HEK293 (cell line): Measurements from ENCODE around the gene ZNF519.

ENCODE experiments used
- CTCF ChIA-PET: fragments of 350-600 bp; formaldehyde crosslinking; extraction: SDS; loops from one replicate; lab custom pipeline; 2021; ENCODE audit warnings: antibody characterized with exemption; lab: Yijun Ruan, JAX
- POLR2A ChIA-PET: fragments of 300-600 bp; formaldehyde crosslinking; extraction: SDS; loops from one replicate; lab custom pipeline; 2020; ENCODE audit warnings: antibody characterized with exemption, inconsistent platforms; lab: Yijun Ruan, JAX
- H3K27ac ChIP-seq: fragments of 200-500 bp; sonication (Bioruptor generic); 2 replicates; pipeline ENCODE4 v1.5.1; 2014; ENCODE audit warnings: low read depth, low read length, control low read depth, inconsistent platforms; ENCODE audit errors: extremely low read depth
- H3K36me3 ChIP-seq, 2 experiments: fragments of 200-500 bp in 1 of 2; sonication (Bioruptor generic) in 1 of 2; 1 replicate in 1 of 2; 2 replicates in 1 of 2; pipeline ENCODE4 v1.5.1; 2014 to 2017; ENCODE audit warnings: inconsistent platforms in 2 of 2, low read length in 2 of 2; ENCODE audit not compliant: control insufficient read depth in 2 of 2, insufficient read depth in 1 of 2
- H3K4me1 ChIP-seq: fragments of 200-500 bp; sonication (Bioruptor generic); 2 replicates; pipeline ENCODE4 v1.5.1; 2014; ENCODE audit warnings: mild to moderate bottlenecking, low read length, inconsistent platforms; ENCODE audit not compliant: control insufficient read depth, insufficient read depth
- H3K4me3 ChIP-seq: 2 replicates; pipeline ENCODE4 v1.5.1; 2011; ENCODE audit warnings: low read depth, mild to moderate bottlenecking, control low read depth, low read length, moderate library complexity
- H3K9me3 ChIP-seq: fragments of 200-500 bp; sonication (Bioruptor generic); 2 replicates; pipeline ENCODE4 v1.5.1; 2014; ENCODE audit warnings: low read depth, low read length, inconsistent platforms; ENCODE audit not compliant: control insufficient read depth, insufficient read depth
- GLI2 ChIP-seq: fragments of 450-650 bp; formaldehyde crosslinking; IDR thresholded peaks from 2 replicates; pipeline ENCODE4; 2017; ENCODE audit warnings: missing biosample characterization, missing genetic modification characterization, low read depth, borderline replicate concordance
- GLI4 ChIP-seq: fragments of 450-650 bp; formaldehyde crosslinking; IDR thresholded peaks from 2 replicates; pipeline ENCODE4 v1.5.1; 2016; ENCODE audit warnings: missing biosample characterization, missing genetic modification characterization
- ZNF114 ChIP-seq: fragments of 450-650 bp; formaldehyde crosslinking; IDR thresholded peaks from 2 replicates; pipeline ENCODE4 v1.5.0; 2017; ENCODE audit warnings: missing biosample characterization, missing genetic modification characterization
- ZNF169 ChIP-seq: fragments of 450-650 bp; formaldehyde crosslinking; IDR thresholded peaks from 2 replicates; pipeline ENCODE4 v1.5.1; 2016; ENCODE audit warnings: missing biosample characterization, missing genetic modification characterization
- ZNF426 ChIP-seq: fragments of 450-650 bp; formaldehyde crosslinking; IDR thresholded peaks from 2 replicates; pipeline ENCODE4 v1.5.1; 2017; ENCODE audit warnings: missing biosample characterization, missing genetic modification characterization, mild to moderate bottlenecking, inconsistent platforms, moderate library complexity
- ZNF473 ChIP-seq: fragments of 450-650 bp; formaldehyde crosslinking; IDR thresholded peaks from 2 replicates; pipeline ENCODE4 v1.5.1; 2017; ENCODE audit warnings: missing biosample characterization, missing genetic modification characterization
- ZNF521 ChIP-seq: fragments of 450-650 bp; formaldehyde crosslinking; IDR thresholded peaks from 2 replicates; pipeline ENCODE4 v1.5.1; 2017; ENCODE audit warnings: missing biosample characterization, mild to moderate bottlenecking, missing genetic modification characterization
- ZNF544 ChIP-seq: fragments of 450-650 bp; formaldehyde crosslinking; IDR thresholded peaks from 2 replicates; pipeline ENCODE4 v1.5.0; 2017; ENCODE audit warnings: missing biosample characterization, missing genetic modification characterization
- ZNF571 ChIP-seq: fragments of 450-650 bp; formaldehyde crosslinking; IDR thresholded peaks from 2 replicates; pipeline ENCODE4 v1.5.0; 2017; ENCODE audit warnings: missing biosample characterization, missing genetic modification characterization
- ZNF654 ChIP-seq: fragments of 450-650 bp; formaldehyde crosslinking; IDR thresholded peaks from 2 replicates; pipeline ENCODE4 v1.5.1; 2016; ENCODE audit warnings: low read depth, missing biosample characterization, missing genetic modification characterization
- ZNF664 ChIP-seq: fragments of 450-650 bp; formaldehyde crosslinking; IDR thresholded peaks from 2 replicates; pipeline ENCODE4 v1.5.1; 2016; ENCODE audit warnings: missing biosample characterization, missing genetic modification characterization
- ZNF677 ChIP-seq: fragments of 450-650 bp; IDR thresholded peaks from 2 replicates; pipeline ENCODE4 v1.5.0; 2018; ENCODE audit warnings: missing biosample characterization, mild to moderate bottlenecking, missing genetic modification characterization, moderate library complexity
- TF ChIP-seq, protein P1 (sequence below): fragments of 450-650 bp; formaldehyde crosslinking; IDR thresholded peaks from 2 replicates; pipeline ENCODE4 v1.5.1; 2016; ENCODE audit warnings: missing biosample characterization, missing genetic modification characterization
- TF ChIP-seq, protein P2 (sequence below): fragments of 450-650 bp; formaldehyde crosslinking; IDR thresholded peaks from 2 replicates; pipeline ENCODE4 v1.5.1; 2016; ENCODE audit warnings: missing biosample characterization, missing genetic modification characterization, low read depth
- TF ChIP-seq, protein P3 (sequence below): fragments of 450-650 bp; formaldehyde crosslinking; IDR thresholded peaks from 2 replicates; pipeline ENCODE4 v1.5.1; 2016; ENCODE audit warnings: missing biosample characterization, missing genetic modification characterization, borderline replicate concordance
- TF ChIP-seq, protein P4 (sequence below): fragments of 450-650 bp; formaldehyde crosslinking; IDR thresholded peaks from 2 replicates; pipeline ENCODE4 v1.5.1; 2016; ENCODE audit warnings: missing biosample characterization, missing genetic modification characterization

The ZNF519 gene

DNA sequence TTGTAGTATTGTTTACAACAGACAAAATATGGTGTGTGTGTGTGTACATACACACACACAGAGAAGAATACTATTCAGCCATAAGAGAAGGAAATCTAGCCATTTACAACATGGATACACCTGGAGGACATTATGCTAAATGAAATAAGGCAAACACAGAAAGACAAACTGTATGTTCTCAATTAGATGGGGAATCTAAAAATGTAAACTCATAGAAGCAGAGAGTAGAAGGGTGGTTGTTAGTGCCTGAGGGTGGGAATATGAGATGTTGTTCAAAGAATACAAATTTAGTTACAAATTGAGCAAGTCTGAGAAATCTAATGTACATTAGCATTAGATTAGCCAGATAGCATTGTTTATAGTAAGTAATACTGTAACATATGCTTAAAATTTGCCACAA lies 11.3 kb downstream of the ZNF519 start:
- no peaks in the 10 kb centered on the region; the same call in none of the 2 replicates for H3K9me3 ChIP-seq
- peaks cover 18 to 27% of the 10 kb centered on the region in 2 experiments for H3K36me3 ChIP-seq
- no peak overlapping the region for H3K4me3 ChIP-seq
- ChIA-PET CTCF (no interaction called here), POLR2A (no interaction called here)
- TF ChIP-seq ZNF571 (no peak), ZNF677 (tag by site-specific recombination) (no peak), ZNF426 (tag by site-specific recombination) (no peak), GLI4 (tag by site-specific recombination) (no peak), ZNF114 (no peak), ZNF664 (tag by site-specific recombination) (no peak), ZNF654 (tag by site-specific recombination) (no peak), ZNF521 (no peak), ZNF169 (no peak), ZNF473 (no peak), GLI2 (no peak), ZNF544 (tag by site-specific recombination) (no peak)
- TF ChIP-seq, protein P1, sequence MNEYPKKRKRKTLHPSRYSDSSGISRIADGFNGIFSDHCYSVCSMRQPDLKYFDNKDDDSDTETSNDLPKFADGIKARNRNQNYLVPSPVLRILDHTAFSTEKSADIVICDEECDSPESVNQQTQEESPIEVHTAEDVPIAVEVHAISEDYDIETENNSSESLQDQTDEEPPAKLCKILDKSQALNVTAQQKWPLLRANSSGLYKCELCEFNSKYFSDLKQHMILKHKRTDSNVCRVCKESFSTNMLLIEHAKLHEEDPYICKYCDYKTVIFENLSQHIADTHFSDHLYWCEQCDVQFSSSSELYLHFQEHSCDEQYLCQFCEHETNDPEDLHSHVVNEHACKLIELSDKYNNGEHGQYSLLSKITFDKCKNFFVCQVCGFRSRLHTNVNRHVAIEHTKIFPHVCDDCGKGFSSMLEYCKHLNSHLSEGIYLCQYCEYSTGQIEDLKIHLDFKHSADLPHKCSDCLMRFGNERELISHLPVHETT (tag by site-specific recombination) = no peak
- TF ChIP-seq, protein P2, sequence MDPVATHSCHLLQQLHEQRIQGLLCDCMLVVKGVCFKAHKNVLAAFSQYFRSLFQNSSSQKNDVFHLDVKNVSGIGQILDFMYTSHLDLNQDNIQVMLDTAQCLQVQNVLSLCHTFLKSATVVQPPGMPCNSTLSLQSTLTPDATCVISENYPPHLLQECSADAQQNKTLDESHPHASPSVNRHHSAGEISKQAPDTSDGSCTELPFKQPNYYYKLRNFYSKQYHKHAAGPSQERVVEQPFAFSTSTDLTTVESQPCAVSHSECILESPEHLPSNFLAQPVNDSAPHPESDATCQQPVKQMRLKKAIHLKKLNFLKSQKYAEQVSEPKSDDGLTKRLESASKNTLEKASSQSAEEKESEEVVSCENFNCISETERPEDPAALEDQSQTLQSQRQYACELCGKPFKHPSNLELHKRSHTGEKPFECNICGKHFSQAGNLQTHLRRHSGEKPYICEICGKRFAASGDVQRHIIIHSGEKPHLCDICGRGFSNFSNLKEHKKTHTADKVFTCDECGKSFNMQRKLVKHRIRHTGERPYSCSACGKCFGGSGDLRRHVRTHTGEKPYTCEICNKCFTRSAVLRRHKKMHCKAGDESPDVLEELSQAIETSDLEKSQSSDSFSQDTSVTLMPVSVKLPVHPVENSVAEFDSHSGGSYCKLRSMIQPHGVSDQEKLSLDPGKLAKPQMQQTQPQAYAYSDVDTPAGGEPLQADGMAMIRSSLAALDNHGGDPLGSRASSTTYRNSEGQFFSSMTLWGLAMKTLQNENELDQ (tag by site-specific recombination) = no peak
- TF ChIP-seq, protein P3, sequence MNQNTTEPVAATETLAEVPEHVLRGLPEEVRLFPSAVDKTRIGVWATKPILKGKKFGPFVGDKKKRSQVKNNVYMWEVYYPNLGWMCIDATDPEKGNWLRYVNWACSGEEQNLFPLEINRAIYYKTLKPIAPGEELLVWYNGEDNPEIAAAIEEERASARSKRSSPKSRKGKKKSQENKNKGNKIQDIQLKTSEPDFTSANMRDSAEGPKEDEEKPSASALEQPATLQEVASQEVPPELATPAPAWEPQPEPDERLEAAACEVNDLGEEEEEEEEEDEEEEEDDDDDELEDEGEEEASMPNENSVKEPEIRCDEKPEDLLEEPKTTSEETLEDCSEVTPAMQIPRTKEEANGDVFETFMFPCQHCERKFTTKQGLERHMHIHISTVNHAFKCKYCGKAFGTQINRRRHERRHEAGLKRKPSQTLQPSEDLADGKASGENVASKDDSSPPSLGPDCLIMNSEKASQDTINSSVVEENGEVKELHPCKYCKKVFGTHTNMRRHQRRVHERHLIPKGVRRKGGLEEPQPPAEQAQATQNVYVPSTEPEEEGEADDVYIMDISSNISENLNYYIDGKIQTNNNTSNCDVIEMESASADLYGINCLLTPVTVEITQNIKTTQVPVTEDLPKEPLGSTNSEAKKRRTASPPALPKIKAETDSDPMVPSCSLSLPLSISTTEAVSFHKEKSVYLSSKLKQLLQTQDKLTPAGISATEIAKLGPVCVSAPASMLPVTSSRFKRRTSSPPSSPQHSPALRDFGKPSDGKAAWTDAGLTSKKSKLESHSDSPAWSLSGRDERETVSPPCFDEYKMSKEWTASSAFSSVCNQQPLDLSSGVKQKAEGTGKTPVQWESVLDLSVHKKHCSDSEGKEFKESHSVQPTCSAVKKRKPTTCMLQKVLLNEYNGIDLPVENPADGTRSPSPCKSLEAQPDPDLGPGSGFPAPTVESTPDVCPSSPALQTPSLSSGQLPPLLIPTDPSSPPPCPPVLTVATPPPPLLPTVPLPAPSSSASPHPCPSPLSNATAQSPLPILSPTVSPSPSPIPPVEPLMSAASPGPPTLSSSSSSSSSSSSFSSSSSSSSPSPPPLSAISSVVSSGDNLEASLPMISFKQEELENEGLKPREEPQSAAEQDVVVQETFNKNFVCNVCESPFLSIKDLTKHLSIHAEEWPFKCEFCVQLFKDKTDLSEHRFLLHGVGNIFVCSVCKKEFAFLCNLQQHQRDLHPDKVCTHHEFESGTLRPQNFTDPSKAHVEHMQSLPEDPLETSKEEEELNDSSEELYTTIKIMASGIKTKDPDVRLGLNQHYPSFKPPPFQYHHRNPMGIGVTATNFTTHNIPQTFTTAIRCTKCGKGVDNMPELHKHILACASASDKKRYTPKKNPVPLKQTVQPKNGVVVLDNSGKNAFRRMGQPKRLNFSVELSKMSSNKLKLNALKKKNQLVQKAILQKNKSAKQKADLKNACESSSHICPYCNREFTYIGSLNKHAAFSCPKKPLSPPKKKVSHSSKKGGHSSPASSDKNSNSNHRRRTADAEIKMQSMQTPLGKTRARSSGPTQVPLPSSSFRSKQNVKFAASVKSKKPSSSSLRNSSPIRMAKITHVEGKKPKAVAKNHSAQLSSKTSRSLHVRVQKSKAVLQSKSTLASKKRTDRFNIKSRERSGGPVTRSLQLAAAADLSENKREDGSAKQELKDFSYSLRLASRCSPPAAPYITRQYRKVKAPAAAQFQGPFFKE (tag by site-specific recombination) = no peak
- TF ChIP-seq, protein P4, sequence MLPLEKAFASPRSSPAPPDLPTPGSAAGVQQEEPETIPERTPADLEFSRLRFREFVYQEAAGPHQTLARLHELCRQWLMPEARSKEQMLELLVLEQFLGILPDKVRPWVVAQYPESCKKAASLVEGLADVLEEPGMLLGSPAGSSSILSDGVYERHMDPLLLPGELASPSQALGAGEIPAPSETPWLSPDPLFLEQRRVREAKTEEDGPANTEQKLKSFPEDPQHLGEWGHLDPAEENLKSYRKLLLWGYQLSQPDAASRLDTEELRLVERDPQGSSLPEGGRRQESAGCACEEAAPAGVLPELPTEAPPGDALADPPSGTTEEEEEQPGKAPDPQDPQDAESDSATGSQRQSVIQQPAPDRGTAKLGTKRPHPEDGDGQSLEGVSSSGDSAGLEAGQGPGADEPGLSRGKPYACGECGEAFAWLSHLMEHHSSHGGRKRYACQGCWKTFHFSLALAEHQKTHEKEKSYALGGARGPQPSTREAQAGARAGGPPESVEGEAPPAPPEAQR (tag by site-specific recombination) = no peak
- peaks cover 5% of the 10 kb centered on the region; the same call in 1 of the 2 replicates for H3K4me1 ChIP-seq
- no peak overlapping the region for H3K27ac ChIP-seq
